Left ventricle myocardium inferior (tissue), 1 donor: ENCODE results near the gene MRPL42. TPM values are rescaled to one million over a fixed set of nuclear protein-coding genes. Genes with fewer than 3 reads are reported as not detected.

Experiments
- DNase-seq: peaks from one replicate; pipeline ENCODE4 v3.0.0-alpha.2; 2020
- H3K27ac ChIP-seq: fragments of 200-600 bp; replicated peaks from 2 replicates; pipeline ENCODE4 v1.8.0; 2021
- H3K27me3 ChIP-seq: fragments of 200-600 bp; 2 replicates; pipeline ENCODE4 v1.8.0; 2021; ENCODE audit warnings: low read depth
- H3K36me3 ChIP-seq: fragments of 200-600 bp; 2 replicates; pipeline ENCODE4 v1.8.0; 2021
- H3K4me1 ChIP-seq: fragments of 200-600 bp; 2 replicates; pipeline ENCODE4 v1.8.0; 2021
- H3K4me3 ChIP-seq: fragments of 200-600 bp; 2 replicates; pipeline ENCODE4 v1.8.0; 2021; ENCODE audit warnings: mild to moderate bottlenecking, moderate library complexity
- H3K9me3 ChIP-seq: fragments of 200-600 bp; replicated peaks from 2 replicates; pipeline ENCODE4 v1.8.0; 2021
- CTCF ChIP-seq: fragments of 200-600 bp; IDR thresholded peaks from 2 replicates; pipeline ENCODE4 v1.8.0; 2021; ENCODE audit warnings: antibody characterized with exemption, mild to moderate bottlenecking, borderline replicate concordance
- intact Hi-C: fragments of 100-400 bp; cut with micrococcal nuclease; formaldehyde crosslinking; loops from one replicate; pipeline ENCODE4 v1.11.0; 2022
- total RNA-seq: library from RNA; stranded (reverse); fragmentation: NEBNext Ultra II Directional; extraction: Animal tissue kit (Norgen Biotek cat#: 25700); gene quantifications from one replicate; pipeline ENCODE4 v1.2.1, GENCODE V29; 2021
- donor health status: DM: no; HTN: yes; CAD: no; lungs with severe emphysema.

MRPL42 gene
- total RNA-seq, 1 donor from 2014 or later = 47.0 TPM

DNA sequence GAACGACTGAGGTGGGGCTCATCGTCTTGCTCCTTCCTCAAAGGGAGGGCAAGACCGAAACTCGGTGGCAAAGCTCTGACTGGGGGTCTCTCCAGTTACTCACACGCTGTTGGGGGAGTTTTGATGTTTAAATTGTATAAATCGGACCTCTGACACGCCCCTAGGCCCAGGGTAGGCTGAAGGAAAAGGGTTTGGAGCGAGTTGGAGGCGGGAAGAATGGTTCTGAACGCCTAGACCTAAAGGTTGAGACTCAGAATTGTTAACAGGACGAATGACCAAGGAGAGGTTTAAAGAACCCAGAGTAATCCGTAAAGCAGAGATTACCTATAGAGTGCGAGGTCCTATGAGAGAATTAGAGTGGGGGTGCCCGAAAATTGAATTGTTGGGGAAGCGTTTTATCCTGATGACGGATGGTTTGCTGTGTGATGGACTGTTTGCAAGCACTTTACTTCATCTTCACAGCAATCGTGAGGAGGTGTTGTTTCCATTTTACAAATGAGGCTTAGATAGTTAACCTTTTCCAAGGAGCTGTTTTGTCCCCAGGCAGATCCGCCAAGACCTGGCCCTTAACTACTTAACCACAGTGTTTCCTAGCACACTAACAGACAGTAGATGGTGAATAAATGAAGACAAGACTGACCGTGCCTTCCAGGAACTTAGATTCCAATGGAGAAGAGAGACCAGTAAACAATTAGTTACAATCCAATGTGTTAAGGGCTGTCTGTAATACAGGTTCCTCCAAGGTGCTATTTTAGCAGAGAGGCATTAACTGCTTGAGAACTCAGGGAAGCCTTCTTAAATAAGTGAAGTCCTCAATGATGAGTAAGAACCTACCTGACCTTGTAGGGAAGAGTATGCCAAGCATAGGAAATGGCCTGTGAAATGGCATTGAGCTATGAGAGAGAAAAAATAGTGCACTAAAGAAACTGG lies 24.6 kb upstream of the MRPL42 start:
- no peaks in the 10 kb centered on the region for H3K9me3 ChIP-seq
- H3K4me3 ChIP-seq = peak overlapping the region; percentile 98
- H3K27me3 ChIP-seq = no peaks in the 10 kb centered on the region
- TF ChIP-seq CTCF = no peak
- peak overlapping the region; percentile 93 for H3K27ac ChIP-seq
- peaks cover 50% of the 10 kb centered on the region for H3K4me1 ChIP-seq
- no peaks in the 10 kb centered on the region for H3K36me3 ChIP-seq
- intact Hi-C loops = no loop called here
- no peak for DNase-seq

- no peak for DNase-seq
- Histone ChIP-seq H3K9me3 (no peaks in the 10 kb centered on the region), H3K27ac (no peak overlapping the region), H3K4me1 (peaks cover 41% of the 10 kb centered on the region), H3K27me3 (no peaks in the 10 kb centered on the region), H3K36me3 (no peaks in the 10 kb centered on the region), H3K4me3 (no peak overlapping the region)
- intact Hi-C loops = no loop called here
- TF ChIP-seq CTCF = no peak
These were observed 23.7 kb upstream of the MRPL42 start for GRCh38 chr12:93443576-93443975.

DNA sequence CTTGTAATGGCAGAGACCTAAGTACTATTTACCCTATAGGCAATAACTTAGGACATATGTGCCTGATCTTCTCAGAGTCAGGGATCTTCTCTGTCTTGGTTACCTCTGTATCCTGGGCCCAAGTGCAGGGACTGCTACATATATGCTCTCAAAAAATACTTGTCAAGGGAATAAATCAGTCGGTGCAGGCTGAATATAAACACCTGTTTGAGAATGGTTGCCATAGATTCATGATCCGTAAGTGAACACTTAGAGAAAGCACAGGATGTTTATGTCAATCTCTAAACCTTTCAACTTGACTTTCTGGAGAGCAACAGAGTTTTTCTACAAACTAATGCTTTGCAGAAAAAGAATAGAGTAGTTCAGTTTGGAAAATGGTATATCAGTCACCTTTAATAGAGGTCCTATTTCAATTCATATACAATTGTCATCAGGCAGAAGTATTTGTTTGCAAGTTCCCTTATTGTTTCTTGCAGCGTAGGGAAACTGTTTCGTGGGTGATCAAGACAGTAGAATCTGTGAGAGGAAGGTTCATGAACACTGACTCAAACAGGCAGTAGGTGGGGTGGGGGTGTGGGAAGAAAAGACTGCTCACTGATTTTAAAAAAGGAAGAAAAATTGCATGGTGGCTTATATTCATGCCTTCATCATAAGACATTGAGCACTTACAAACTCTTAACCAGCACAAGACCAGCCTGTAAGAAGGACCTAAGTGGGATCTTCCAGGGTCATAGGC lies 19.6 kb upstream of the MRPL42 start:
- Histone ChIP-seq H3K36me3 (no peaks in the 10 kb centered on the region), H3K27me3 (no peaks in the 10 kb centered on the region), H3K4me3 (no peak overlapping the region), H3K9me3 (no peaks in the 10 kb centered on the region), H3K27ac (no peak overlapping the region), H3K4me1 (peaks cover 4% of the 10 kb centered on the region)
- no peak for TF ChIP-seq CTCF
- DNase-seq = no peak
- intact Hi-C loops = no loop called here

GRCh38 chr12:93448796-93449195 lies 18.5 kb upstream of the MRPL42 start:
- TF ChIP-seq CTCF = no peak
- intact Hi-C loops = no loop called here
- no peak for DNase-seq

GRCh38 chr12:93449277-93449676 lies 18.0 kb upstream of the MRPL42 start:
- intact Hi-C loops = no loop called here
- Histone ChIP-seq H3K36me3 (no peaks in the 10 kb centered on the region), H3K4me1 (no peaks in the 10 kb centered on the region), H3K27me3 (no peaks in the 10 kb centered on the region), H3K9me3 (no peaks in the 10 kb centered on the region), H3K27ac (no peak overlapping the region), H3K4me3 (no peak overlapping the region)
- DNase-seq = no peak
- no peak for TF ChIP-seq CTCF

More at GRCh38 chr12:93448796-93449195, 18.5 kb upstream of the MRPL42 start:
- Histone ChIP-seq H3K9me3 (no peaks in the 10 kb centered on the region), H3K4me3 (no peak overlapping the region), H3K27ac (no peak overlapping the region), H3K27me3 (no peaks in the 10 kb centered on the region), H3K4me1 (no peaks in the 10 kb centered on the region), H3K36me3 (no peaks in the 10 kb centered on the region)
